NCI-H2227 (cell line): Measurements from ENCODE around the gene BMERB1.

ENCODE experiments used
- DNase-seq: peaks from one replicate; lab custom pipeline; 2025; ENCODE audit not compliant: unreplicated experiment; lab: John Stamatoyannopoulos, UW

The BMERB1 gene

GRCh38 chr16:15581127-15581815 lies 146.9 kb downstream of the BMERB1 start:
- no peak for DNase-seq

- DNase-seq: no peak
Observed at GRCh38 chr16:15583526-15583925, 149.1 kb downstream of the BMERB1 start.

DNA sequence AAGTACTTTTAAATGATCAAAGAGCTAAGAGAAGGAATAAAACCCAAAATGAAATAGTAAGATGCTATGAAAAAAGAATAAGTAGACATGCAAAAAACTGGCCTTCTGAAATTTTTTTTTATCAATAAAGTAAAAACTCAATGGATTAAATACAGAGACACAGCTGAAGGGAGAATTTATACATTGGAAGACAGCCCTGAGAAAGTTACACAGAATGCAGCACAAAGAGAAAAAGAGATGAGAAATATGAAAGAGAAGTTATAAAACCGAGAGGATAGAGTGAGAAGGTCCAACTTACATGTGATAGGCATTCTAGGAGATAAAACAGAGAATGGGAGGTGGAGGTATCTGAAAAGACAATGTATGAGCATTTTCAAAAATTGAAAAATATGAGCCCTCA lies 151.6 kb downstream of the BMERB1 start:
- no peak for DNase-seq

DNA sequence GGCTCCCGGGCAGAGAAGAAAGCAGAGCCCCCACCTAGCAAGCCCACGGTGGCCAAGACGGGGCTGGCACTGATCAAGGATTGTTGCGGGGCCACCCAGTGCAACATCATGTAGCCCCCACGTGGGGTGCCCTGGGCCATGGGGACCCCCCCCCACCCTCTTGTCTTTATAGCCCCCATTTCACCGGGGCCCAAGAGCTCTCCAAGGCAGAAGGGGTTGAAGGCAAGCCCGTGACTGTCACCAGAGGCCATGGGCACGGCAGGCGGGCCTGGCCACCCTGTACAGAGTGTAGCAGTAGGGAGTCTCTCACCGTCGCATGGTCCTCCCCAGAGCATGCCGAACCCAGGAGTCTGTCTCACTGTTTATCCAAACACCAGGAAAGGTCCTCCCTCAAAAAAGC lies 152.3 kb downstream of the BMERB1 start:
- no peak for DNase-seq

DNA sequence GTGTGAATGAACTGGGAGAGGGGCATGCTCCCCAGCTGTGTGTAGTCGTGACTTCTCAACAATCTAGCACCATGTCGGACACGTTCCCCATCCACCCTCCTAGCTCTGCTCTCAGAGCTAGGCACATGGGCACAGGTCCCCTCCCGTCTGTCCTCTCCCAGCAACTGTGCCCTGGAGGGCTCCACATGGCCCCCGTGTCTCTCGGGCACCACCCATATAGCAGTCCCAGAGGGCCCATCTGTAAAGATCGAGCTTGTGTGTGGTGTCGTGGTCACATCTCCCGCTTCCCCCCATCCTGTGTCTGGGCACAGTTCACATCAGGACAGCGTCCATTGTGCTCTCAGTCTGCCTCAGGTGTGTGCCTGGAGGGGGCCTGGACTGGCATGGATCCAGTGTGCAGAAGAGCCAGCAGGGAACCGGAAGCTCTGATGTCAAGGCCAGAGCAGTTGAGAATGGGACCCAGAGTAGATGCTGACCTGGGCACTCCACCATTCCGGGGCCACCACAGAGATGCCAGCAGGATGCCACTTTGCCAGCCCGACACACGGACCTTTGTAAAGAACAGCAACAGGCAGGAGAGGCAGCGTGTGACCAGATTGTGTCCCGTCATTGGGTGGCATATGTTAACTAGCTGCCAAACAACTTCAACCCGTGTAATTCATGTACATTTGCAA lies 152.9 kb downstream of the BMERB1 start:
- no peak for DNase-seq

GRCh38 chr16:15592324-15592723 lies 157.9 kb downstream of the BMERB1 start:
- no peak for DNase-seq

- no peak for DNase-seq
Observed at GRCh38 chr16:15593235-15593634, 158.8 kb downstream of the BMERB1 start.

DNA sequence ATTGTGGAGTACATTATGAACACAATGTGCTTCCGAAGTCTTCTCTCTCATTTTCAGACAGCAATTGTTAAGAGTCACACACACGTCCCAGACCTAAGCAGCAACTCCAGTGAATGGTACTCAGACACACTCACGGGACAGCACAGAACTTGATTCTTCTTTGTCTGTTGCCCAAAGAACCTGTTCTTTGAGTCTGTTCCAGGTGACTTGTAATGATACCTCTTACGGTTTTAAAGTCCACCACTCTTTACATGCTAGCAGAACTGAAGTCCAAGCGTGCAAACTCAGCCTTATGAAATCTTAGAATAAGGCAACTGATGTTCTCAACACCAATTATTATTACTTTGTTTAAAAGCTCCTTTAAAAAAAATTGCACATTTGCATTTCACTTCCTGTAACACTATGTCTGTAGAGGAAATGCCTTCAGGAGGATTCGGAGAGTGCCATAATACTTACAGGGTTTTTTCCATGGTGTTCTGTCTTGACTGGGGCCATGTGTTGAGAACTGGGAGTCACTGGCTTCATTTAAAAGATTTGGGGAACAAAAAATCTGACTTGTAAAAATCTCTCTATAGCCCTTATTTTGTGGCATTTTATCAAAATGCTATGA lies 160.4 kb downstream of the BMERB1 start:
- DNase-seq: no peak

DNA sequence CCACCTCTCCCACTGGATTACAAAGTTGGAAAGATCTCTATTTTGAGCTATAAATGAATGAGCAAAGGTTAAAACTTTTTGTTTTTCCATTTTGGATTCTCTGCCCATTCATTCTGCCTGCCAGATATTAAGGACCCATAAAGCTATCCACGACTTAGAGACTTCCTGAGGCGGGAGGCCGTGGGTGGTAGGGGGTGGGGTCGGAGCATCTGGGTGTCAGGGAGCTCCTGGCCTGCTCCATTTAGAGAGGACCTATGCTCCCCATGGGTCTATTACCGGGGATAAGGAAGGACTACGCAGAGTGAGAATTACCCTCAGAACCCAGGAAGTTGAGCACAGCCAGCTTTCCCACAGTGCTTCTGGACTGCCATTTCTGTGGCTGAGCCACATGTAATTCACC lies 162.7 kb downstream of the BMERB1 start:
- DNase-seq: no peak

DNA sequence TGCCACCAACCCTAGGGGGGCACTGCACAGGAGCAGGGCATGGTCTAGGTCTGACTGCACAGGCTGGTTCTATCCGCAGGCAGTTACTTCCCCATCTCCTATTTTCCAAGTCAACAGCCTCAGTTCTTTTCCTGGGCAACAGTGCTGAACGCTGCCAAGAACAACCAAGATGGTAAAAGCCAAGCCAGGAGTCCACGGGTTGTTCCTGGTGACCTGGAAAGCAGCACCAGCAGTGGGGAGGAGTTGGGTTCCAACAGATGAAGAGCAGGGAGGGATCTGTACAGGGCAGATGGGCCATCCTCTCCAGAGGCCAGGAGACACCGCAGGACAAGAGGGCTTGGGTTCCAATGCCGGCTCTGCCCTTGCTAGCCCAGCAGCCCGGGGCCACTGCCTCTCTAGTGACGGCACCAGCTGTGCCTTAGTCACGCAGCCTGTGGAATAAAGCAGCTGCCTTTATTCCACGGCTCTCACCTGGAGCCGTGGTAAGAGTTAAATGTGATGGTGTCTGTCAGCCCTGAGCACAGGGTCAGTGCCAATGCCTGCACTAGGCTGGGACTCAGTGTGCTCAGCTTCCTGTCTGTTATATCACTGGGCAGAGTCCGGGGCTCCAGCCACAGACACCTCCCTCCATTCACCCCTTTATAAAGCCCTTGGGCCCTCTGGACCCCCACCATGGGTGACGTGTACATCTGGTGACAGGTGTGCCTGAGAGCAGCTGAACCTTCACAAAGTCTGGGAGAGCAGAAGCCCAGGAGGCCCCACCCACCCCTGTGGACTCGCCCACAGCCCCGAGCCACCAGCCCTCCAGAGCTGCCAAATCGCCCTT lies 163.6 kb downstream of the BMERB1 start:
- DNase-seq: no peak

DNA sequence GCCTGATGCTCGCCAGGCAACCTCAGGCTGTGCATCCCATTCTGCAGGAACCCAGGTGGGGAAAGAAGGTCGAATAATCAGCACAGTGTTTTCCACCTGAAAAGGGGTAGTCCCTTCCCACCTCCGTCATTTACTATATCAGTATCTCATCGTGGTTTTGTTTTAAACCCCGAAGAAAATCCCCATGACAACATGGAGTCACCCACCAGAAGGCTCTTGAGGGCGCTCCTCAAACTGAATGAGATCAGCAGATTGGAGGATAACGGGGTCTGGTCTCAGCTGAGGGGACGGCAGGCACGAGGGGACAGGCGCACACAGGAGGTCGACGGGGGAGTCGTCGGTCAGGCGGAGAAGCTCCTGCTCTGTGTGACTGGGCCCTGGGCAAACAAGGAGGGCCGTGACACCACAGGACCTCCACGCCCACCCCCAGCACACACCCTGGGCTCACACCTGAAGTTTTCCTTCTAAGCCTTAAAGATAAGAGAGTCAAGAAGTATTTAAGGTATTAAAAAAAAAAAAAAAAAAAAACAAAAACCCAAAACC lies 164.3 kb downstream of the BMERB1 start:
- DNase-seq: no peak

GRCh38 chr16:15599303-15600070 lies 165.1 kb downstream of the BMERB1 start:
- no peak for DNase-seq

- DNase-seq: no peak
Observed at GRCh38 chr16:15601212-15601879, 167.0 kb downstream of the BMERB1 start.

DNA sequence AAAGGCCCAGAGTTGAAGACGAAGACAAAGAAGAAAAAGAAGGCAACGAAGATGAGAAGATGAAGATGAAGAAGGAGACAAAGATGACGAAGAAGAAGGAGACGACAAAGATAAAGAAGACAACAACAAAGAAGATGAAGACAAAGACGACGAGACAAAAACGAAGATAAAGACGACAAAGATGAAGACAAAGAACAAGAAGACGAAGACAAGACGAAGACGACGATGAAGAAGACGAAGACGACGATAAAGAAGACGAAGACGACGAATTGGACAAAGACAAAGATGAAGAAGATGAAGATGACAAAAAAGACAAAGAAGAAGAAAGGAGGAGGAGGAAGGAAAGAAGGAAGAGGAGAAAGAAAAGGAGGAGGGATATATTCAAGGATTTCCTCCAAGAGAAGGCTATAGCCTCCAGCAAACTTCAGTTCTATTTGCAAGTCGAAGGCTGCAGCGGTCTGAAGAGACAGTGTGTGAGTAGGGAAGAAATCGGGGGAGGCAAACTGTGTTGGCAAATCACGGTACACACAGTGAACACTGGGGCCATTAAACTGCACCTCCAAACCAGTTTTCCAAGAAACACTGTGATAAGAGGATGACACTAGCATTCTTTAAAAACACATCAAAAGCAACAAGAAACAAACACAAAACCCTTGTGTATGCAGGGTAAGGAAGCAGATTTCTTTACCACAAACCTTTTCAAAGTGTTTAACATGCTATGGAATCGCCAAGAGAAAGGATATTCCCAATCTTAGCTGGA lies 168.1 kb downstream of the BMERB1 start:
- no peak for DNase-seq

- DNase-seq: peak; percentile 36
Observed at GRCh38 chr16:15604460-15605440, 170.4 kb downstream of the BMERB1 start.

- peak; percentile 80 for DNase-seq
Observed at GRCh38 chr16:15605839-15606517, 171.6 kb downstream of the BMERB1 start.

GRCh38 chr16:15606518-15607220 lies 172.3 kb downstream of the BMERB1 start:
- DNase-seq: no peak
